Endothelial cell (in vitro differentiated cells): ENCODE measurements around the gene PRSS48. TPM values are rescaled to one million over a fixed set of nuclear protein-coding genes. Genes with fewer than 3 reads are reported as not detected.

ENCODE experiments used
- DNase-seq: peaks from one replicate; pipeline ENCODE4 v3.0.0; 2021; ENCODE audit warnings: low spot score
- H3K27ac Mint-ChIP-seq: one replicate; pipeline ENCODE4 v1.8.0; 2021; ENCODE audit warnings: mixed read lengths, inconsistent platforms; ENCODE audit not compliant: unreplicated experiment
- H3K27me3 Mint-ChIP-seq: one replicate; pipeline ENCODE4 v1.8.0; 2021; ENCODE audit warnings: mild to moderate bottlenecking, moderate library complexity, mixed read lengths, inconsistent platforms; ENCODE audit not compliant: unreplicated experiment
- H3K36me3 Mint-ChIP-seq: one replicate; pipeline ENCODE4 v1.8.0; 2021; ENCODE audit warnings: mild to moderate bottlenecking, low read depth, mixed read lengths, inconsistent platforms; ENCODE audit not compliant: unreplicated experiment
- H3K4me1 Mint-ChIP-seq: one replicate; pipeline ENCODE4 v1.8.0; 2021; ENCODE audit warnings: mild to moderate bottlenecking, mixed read lengths, inconsistent platforms; ENCODE audit not compliant: unreplicated experiment
- H3K4me3 Mint-ChIP-seq: one replicate; pipeline ENCODE4 v1.8.0; 2021; ENCODE audit warnings: mild to moderate bottlenecking, mixed read lengths, inconsistent platforms; ENCODE audit not compliant: unreplicated experiment
- H3K9me3 Mint-ChIP-seq: one replicate; pipeline ENCODE4 v1.8.0; 2021; ENCODE audit warnings: mixed read lengths, inconsistent platforms; ENCODE audit not compliant: unreplicated experiment
- CTCF ChIP-seq: fragments of 200-600 bp; sonication (generic); IDR thresholded peaks from one replicate; pipeline ENCODE4 v1.5.0; 2021; ENCODE audit warnings: antibody characterized with exemption; ENCODE audit not compliant: unreplicated experiment
- total RNA-seq: library from RNA; stranded (reverse); fragmentation: NEBNext Ultra II Directional; extraction: Animal tissue kit (Norgen Biotek cat#: 25700); gene quantifications from one replicate; pipeline ENCODE4 v1.2.1, GENCODE V29; 2021; ENCODE audit not compliant: unreplicated experiment

The PRSS48 gene
- total RNA-seq, 1 donor from 2014 or later: not detected

GRCh38 chr4:151329217-151330007, 52.5 kb downstream of the PRSS48 start:
- DNase-seq: no peak
- no peak for TF ChIP-seq CTCF
- peaks cover 11% of the 10 kb centered on the region for H3K27me3 Mint-ChIP-seq
- H3K4me1 Mint-ChIP-seq: peaks cover 15% of the 10 kb centered on the region
- no peak overlapping the region for H3K27ac Mint-ChIP-seq
- H3K36me3 Mint-ChIP-seq: peaks cover 6% of the 10 kb centered on the region
- H3K4me3 Mint-ChIP-seq: no peak overlapping the region
- no peaks in the 10 kb centered on the region for H3K9me3 Mint-ChIP-seq

DNA sequence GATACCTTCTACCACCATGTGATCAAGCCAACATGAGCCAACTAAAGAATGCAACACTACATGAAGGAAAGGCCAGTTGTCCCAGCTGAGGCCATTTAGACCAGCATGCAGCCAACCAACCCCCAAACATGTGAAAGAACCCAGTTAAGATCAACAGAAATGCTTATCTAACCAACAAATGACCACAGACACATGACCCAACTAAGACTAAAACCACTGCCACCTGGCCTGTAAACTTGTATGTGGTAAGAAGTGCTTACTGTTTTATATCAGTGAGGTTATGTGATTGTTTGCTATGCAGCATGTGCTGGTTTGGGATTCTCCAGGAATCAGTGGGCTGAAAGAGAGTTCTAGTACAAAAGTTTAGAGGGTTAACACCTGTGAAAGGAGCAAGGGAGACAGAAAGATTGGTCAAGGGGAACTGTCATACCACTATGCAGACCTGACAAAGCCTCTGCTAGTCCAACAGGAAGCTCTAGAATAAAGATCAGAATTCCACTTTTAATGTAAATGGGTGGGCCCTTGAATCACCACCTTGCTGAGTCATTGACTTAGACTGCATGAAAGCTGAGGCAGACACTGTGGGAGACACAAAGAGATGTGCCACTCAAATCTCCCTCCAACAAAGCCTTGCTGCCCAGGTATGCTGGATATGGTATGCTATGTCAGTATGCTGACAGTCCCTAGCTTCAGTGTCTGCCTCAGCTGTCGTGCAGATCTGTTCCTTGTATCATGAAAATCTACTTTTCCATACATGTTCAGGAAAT, 54.5 kb downstream of the PRSS48 start:
- Mint-ChIP-seq H3K9me3 (no peaks in the 10 kb centered on the region), H3K4me1 (peaks cover 4% of the 10 kb centered on the region), H3K27me3 (peaks cover 4% of the 10 kb centered on the region), H3K36me3 (no peaks in the 10 kb centered on the region), H3K27ac (no peak overlapping the region), H3K4me3 (no peak overlapping the region)
- TF ChIP-seq CTCF: no peak
- DNase-seq: no peak

DNA sequence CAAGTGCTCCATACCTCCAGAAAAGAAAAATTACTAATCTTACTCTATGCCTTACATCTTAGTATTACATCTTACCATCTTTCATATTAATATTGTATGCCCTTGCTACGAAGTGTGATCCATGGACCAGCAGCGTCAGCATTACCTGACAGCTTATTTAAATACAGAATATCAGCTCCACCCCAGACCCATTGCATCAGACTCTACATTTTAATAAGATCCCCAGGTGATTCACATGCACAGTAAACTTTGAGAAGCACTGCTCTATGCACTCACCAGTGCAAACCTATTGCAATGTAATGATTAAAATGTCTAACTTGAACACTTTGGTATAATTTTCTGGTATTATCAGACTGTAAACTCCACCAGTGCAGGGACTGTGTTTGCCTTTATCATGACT, 62.5 kb downstream of the PRSS48 start:
- peaks cover 2% of the 10 kb centered on the region for H3K27me3 Mint-ChIP-seq
- H3K27ac Mint-ChIP-seq: no peak overlapping the region
- H3K9me3 Mint-ChIP-seq: no peaks in the 10 kb centered on the region
- no peak overlapping the region for H3K4me3 Mint-ChIP-seq
- no peak for TF ChIP-seq CTCF
- no peaks in the 10 kb centered on the region for H3K4me1 Mint-ChIP-seq
- no peak for DNase-seq
- H3K36me3 Mint-ChIP-seq: no peaks in the 10 kb centered on the region

- no peak overlapping the region for H3K27ac Mint-ChIP-seq
Measured at GRCh38 chr4:151340751-151341385, 63.9 kb downstream of the PRSS48 start.

More at GRCh38 chr4:151340751-151341385, 63.9 kb downstream of the PRSS48 start:
- H3K9me3 Mint-ChIP-seq: no peaks in the 10 kb centered on the region
- no peak overlapping the region for H3K4me3 Mint-ChIP-seq
- H3K4me1 Mint-ChIP-seq: no peaks in the 10 kb centered on the region
- TF ChIP-seq CTCF: no peak
- H3K27me3 Mint-ChIP-seq: peaks cover 2% of the 10 kb centered on the region
- H3K36me3 Mint-ChIP-seq: no peaks in the 10 kb centered on the region
- DNase-seq: no peak

Other genes with a start within 250 kb of the PRSS48 start
- gene RPS3A, start 177.5 kb upstream of the PRSS48 start, total RNA-seq: 2,209 TPM
- gene SH3D19, start 48.4 kb downstream of the PRSS48 start, total RNA-seq: 89.5 TPM
- 2.4 TPM for gene FHIP1A, start 132.0 kb downstream of the PRSS48 start, total RNA-seq